Erythroblast (primary cell): ENCODE results near the gene ADAMTSL2.

Source experiments
- GATA1 ChIP-seq: IDR thresholded peaks from 2 replicates; pipeline ENCODE4 v1.6.1; 2011; ENCODE audit warnings: low read depth, mild to moderate bottlenecking, control low read depth, low read length, moderate library complexity
- POLR2A ChIP-seq: IDR thresholded peaks from 2 replicates; pipeline ENCODE4 v1.6.1; 2011; ENCODE audit warnings: mild to moderate bottlenecking, low read length

GRCh38 chr9:133605856-133606707 is 71.6 kb downstream of the ADAMTSL2 start:
- TF ChIP-seq POLR2A (no peak), GATA1 (no peak)
